WERI-Rb-1 (cell line): ENCODE data around the gene PLXNA4.

ENCODE experiments used
- DNase-seq: peaks from one replicate; pipeline ENCODE4 v3.0.0-alpha.2; 2020
- H3K27ac ChIP-seq: fragments of 250-450 bp; sonication (Bioruptor Pico); 2 replicates; pipeline ENCODE4 v1.5.1; 2020; ENCODE audit warnings: mild to moderate bottlenecking, moderate library complexity
- H3K27me3 ChIP-seq: fragments of 250-450 bp; sonication (Bioruptor Pico); 2 replicates; pipeline ENCODE4 v1.5.1; 2021; ENCODE audit warnings: mild to moderate bottlenecking, low read depth, moderate library complexity; ENCODE audit not compliant: insufficient read depth, severe bottlenecking
- H3K36me3 ChIP-seq: fragments of 250-450 bp; sonication (Bioruptor Pico); 2 replicates; pipeline ENCODE4 v1.5.1; 2020; ENCODE audit warnings: mild to moderate bottlenecking, moderate library complexity
- H3K4me3 ChIP-seq: 2 replicates; pipeline ENCODE4 v1.5.1; 2011; ENCODE audit warnings: low read depth, mild to moderate bottlenecking, control low read depth, low read length
- H3K9me3 ChIP-seq: fragments of 250-450 bp; sonication (Bioruptor Pico); 2 replicates; pipeline ENCODE4 v1.5.1; 2021; ENCODE audit warnings: mild to moderate bottlenecking, moderate library complexity; ENCODE audit not compliant: severe bottlenecking
- CTCF ChIP-seq: IDR thresholded peaks from 2 replicates; pipeline ENCODE4 v1.5.1; 2011; ENCODE audit warnings: low read depth, mild to moderate bottlenecking, control low read depth, inconsistent platforms, low read length

PLXNA4 gene

GRCh38 chr7:132463922-132464321 lies 112.3 kb downstream of the PLXNA4 start:
- DNase-seq = no peak
- H3K27ac ChIP-seq = no peak overlapping the region
- H3K9me3 ChIP-seq = no peaks in the 10 kb centered on the region
- TF ChIP-seq CTCF = no peak
- H3K27me3 ChIP-seq = no peaks in the 10 kb centered on the region
- H3K4me3 ChIP-seq = no peak overlapping the region
- H3K36me3 ChIP-seq = no peaks in the 10 kb centered on the region

DNA sequence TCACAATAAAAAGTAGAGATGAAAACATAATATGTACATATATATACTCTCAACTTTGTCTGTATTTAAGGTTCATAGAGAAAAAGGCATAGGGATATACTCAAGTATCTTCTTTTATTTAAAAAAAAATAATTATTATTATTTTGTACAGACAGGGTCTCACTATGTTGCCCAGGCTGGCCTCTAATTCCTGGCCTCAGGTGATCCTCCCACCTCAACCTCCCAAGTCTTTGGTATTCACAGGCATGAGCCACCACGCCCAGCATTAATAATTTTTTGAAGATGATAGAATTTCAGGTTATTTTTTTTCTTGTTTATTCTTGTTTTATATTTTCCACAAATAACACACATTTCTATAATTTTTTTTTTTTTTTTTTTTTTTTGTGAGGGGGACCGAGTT lies 113.8 kb downstream of the PLXNA4 start:
- Histone ChIP-seq H3K36me3 (no peaks in the 10 kb centered on the region), H3K9me3 (no peaks in the 10 kb centered on the region), H3K4me3 (no peak overlapping the region), H3K27me3 (no peaks in the 10 kb centered on the region), H3K27ac (no peak overlapping the region)
- DNase-seq = no peak
- TF ChIP-seq CTCF = no peak

DNA sequence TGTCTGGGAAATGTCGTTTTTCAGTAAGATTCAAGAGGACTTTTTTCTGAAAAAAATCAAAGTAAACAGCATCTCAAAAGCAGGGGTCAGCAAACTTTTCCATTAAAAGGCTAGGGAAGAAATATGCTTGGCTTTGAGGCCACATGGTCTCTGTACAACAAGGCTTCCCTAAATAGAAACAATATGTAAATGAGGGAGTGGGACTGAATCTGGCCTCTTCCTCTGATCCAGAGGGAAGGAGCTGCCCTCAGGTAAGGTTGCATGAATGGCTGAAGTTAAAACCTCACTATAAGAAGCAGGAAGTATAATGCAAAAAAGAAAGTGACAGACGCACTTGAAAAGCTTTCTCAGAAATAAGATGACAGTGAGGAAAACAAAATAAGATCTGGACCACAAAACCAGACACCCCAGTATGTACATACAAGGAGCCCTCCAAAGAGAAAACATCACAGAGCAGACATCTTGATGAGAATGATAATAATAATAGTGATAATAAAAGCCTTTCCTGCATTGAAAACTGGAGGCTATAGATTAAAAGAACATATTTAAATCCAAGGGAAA lies 115.2 kb downstream of the PLXNA4 start:
- TF ChIP-seq CTCF = no peak
- DNase-seq = no peak
- no peak overlapping the region for H3K4me3 ChIP-seq

DNA sequence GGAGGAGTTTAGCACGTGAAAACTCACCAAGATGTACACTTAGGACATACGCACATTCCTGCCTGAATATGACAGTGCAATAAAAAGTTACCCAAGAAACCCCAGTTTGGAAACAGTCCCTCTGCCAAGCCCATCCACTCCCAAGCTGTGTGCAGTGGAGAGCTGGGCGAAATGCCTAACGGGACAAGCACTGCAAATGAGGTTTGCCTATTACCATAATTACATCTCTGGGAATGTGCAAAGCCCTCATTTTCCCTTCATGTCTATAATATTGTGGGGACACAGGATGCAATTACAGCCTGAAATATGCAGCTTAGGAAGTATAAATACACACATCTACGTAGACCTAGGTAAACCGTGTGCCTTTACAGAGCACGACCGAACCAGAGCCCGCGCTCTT lies 117.5 kb downstream of the PLXNA4 start:
- H3K9me3 ChIP-seq = no peaks in the 10 kb centered on the region
- no peak overlapping the region for H3K27ac ChIP-seq
- no peaks in the 10 kb centered on the region for H3K27me3 ChIP-seq
- H3K36me3 ChIP-seq = no peaks in the 10 kb centered on the region
- H3K4me3 ChIP-seq = no peak overlapping the region
- no peak for DNase-seq
- no peak for TF ChIP-seq CTCF

More for the DNA sequence above, 115.2 kb downstream of the PLXNA4 start:
- no peaks in the 10 kb centered on the region for H3K27me3 ChIP-seq
- H3K36me3 ChIP-seq = no peaks in the 10 kb centered on the region
- H3K27ac ChIP-seq = no peak overlapping the region
- no peaks in the 10 kb centered on the region for H3K9me3 ChIP-seq

GRCh38 chr7:132457658-132458057 lies 118.6 kb downstream of the PLXNA4 start:
- H3K36me3 ChIP-seq = no peaks in the 10 kb centered on the region
- DNase-seq = no peak
- H3K9me3 ChIP-seq = no peaks in the 10 kb centered on the region
- no peak for TF ChIP-seq CTCF
- H3K27me3 ChIP-seq = no peaks in the 10 kb centered on the region
- no peak overlapping the region for H3K27ac ChIP-seq
- H3K4me3 ChIP-seq = no peak overlapping the region

GRCh38 chr7:132456418-132456817 lies 119.9 kb downstream of the PLXNA4 start:
- no peak for DNase-seq
- H3K27ac ChIP-seq = no peak overlapping the region
- no peak for TF ChIP-seq CTCF
- H3K27me3 ChIP-seq = no peaks in the 10 kb centered on the region
- no peaks in the 10 kb centered on the region for H3K9me3 ChIP-seq
- H3K4me3 ChIP-seq = no peak overlapping the region
- H3K36me3 ChIP-seq = no peaks in the 10 kb centered on the region
